H9 (cell line): ENCODE data around the gene IMPDH1. TPM values are rescaled to one million over a fixed set of nuclear protein-coding genes. Genes with fewer than 3 reads are reported as not detected.

Source experiments
- DNase-seq: peaks from one replicate; pipeline ENCODE4 v3.0.0-alpha.2; 2017
- H2AFZ ChIP-seq: one replicate; pipeline ENCODE4 v1.6.1; 2013; ENCODE audit warnings: mild to moderate bottlenecking, low read length, control low read depth, moderate library complexity
- H2AK5ac ChIP-seq: 2 replicates; pipeline ENCODE4 v1.6.1; 2013; ENCODE audit warnings: low read length, control low read depth, mixed read lengths; ENCODE audit not compliant: insufficient read length
- H2BK120ac ChIP-seq: one replicate; pipeline ENCODE4 v1.6.1; 2013; ENCODE audit warnings: low read depth, mild to moderate bottlenecking, low read length, control low read depth, inconsistent platforms; ENCODE audit not compliant: poor library complexity, severe bottlenecking
- H2BK12ac ChIP-seq: 2 replicates; pipeline ENCODE4 v1.6.1; 2013; ENCODE audit warnings: low read length, control low read depth, mixed read lengths, low read depth; ENCODE audit not compliant: insufficient read length
- H2BK15ac ChIP-seq: 2 replicates; pipeline ENCODE4 v1.6.1; 2013; ENCODE audit warnings: low read depth, low read length, control low read depth
- H2BK20ac ChIP-seq: one replicate; pipeline ENCODE4 v1.6.1; 2013; ENCODE audit warnings: low read depth, mild to moderate bottlenecking, low read length, control low read depth, inconsistent platforms; ENCODE audit not compliant: poor library complexity, severe bottlenecking
- H2BK5ac ChIP-seq: 2 replicates; pipeline ENCODE4 v1.6.1; 2013; ENCODE audit warnings: low read length, control low read depth, mixed read lengths; ENCODE audit not compliant: insufficient read length
- H3K14ac ChIP-seq: 2 replicates; pipeline ENCODE4 v1.6.1; 2013; ENCODE audit warnings: low read length, control low read depth; ENCODE audit not compliant: insufficient read depth
- H3K18ac ChIP-seq: 2 replicates; pipeline ENCODE4 v1.6.1; 2013; ENCODE audit warnings: low read depth, mild to moderate bottlenecking, mixed read lengths, low read length, control low read depth; ENCODE audit not compliant: insufficient read length
- H3K23ac ChIP-seq: 2 replicates; pipeline ENCODE4 v1.6.1; 2013; ENCODE audit warnings: low read length, control low read depth, mixed read lengths, low read depth; ENCODE audit not compliant: insufficient read length
- H3K23me2 ChIP-seq: 2 replicates; pipeline ENCODE4 v1.6.1; 2013; ENCODE audit warnings: low read depth, mild to moderate bottlenecking, mixed read lengths, low read length, control low read depth; ENCODE audit not compliant: insufficient read length, poor library complexity, severe bottlenecking
- H3K27ac ChIP-seq: 2 replicates; pipeline ENCODE4 v1.5.1; 2013; ENCODE audit warnings: low read length, control low read depth, mixed read lengths, low read depth; ENCODE audit not compliant: insufficient read length
- H3K27me3 ChIP-seq: 2 replicates; pipeline ENCODE4 v1.6.1; 2013; ENCODE audit warnings: low read length, control low read depth, inconsistent platforms; ENCODE audit not compliant: insufficient read depth
- H3K4ac ChIP-seq: 2 replicates; pipeline ENCODE4 v1.6.1; 2013; ENCODE audit warnings: low read depth, mild to moderate bottlenecking, control low read depth, inconsistent platforms, low read length, moderate library complexity
- H3K4me1 ChIP-seq: 2 replicates; pipeline ENCODE4 v1.6.1; 2013; ENCODE audit warnings: low read length, control low read depth, inconsistent platforms; ENCODE audit not compliant: insufficient read depth
- H3K4me2 ChIP-seq: 2 replicates; pipeline ENCODE4 v1.6.1; 2013; ENCODE audit warnings: low read length, control low read depth, mixed read lengths; ENCODE audit not compliant: insufficient read length, insufficient read depth
- H3K56ac ChIP-seq: 2 replicates; pipeline ENCODE4 v1.6.1; 2013; ENCODE audit warnings: low read depth, mild to moderate bottlenecking, mixed read lengths, low read length, control low read depth; ENCODE audit not compliant: insufficient read length
- H3K79me1 ChIP-seq: 2 replicates; pipeline ENCODE4 v1.6.1; 2013; ENCODE audit warnings: low read depth, mild to moderate bottlenecking, moderate library complexity, low read length, control low read depth, inconsistent platforms; ENCODE audit not compliant: insufficient read depth, poor library complexity, severe bottlenecking
- H3K79me2 ChIP-seq: 2 replicates; pipeline ENCODE4 v1.6.1; 2013; ENCODE audit warnings: low read length, control low read depth, inconsistent platforms; ENCODE audit not compliant: insufficient read depth
- H3K9ac ChIP-seq: 2 replicates; pipeline ENCODE4 v1.6.1; 2013; ENCODE audit warnings: low read length, control low read depth, mixed read lengths; ENCODE audit not compliant: insufficient read length; ENCODE audit errors: extremely low read depth
- H3K9me3 ChIP-seq: one replicate; pipeline ENCODE4 v1.6.1; 2013; ENCODE audit warnings: low read depth, low read length, inconsistent platforms; ENCODE audit not compliant: control insufficient read depth
- H3T11ph ChIP-seq: one replicate; pipeline ENCODE4 v1.6.1; 2013; ENCODE audit warnings: mild to moderate bottlenecking, low read length, control low read depth, inconsistent platforms
- H4K20me1 ChIP-seq: one replicate; pipeline ENCODE4 v1.6.1; 2013; ENCODE audit not compliant: control insufficient read depth, insufficient read length, insufficient read depth
- H4K5ac ChIP-seq: 2 replicates; pipeline ENCODE4 v1.6.1; 2013; ENCODE audit warnings: low read depth, mild to moderate bottlenecking, mixed read lengths, low read length, control low read depth; ENCODE audit not compliant: insufficient read length
- H4K8ac ChIP-seq: replicated peaks from 2 replicates; pipeline ENCODE4 v1.6.1; 2013; ENCODE audit warnings: low read length, control low read depth, mixed read lengths, low read depth; ENCODE audit not compliant: insufficient read length
- H4K91ac ChIP-seq: 2 replicates; pipeline ENCODE4 v1.6.1; 2013; ENCODE audit warnings: low read depth, mild to moderate bottlenecking, moderate library complexity, mixed read lengths, low read length, control low read depth; ENCODE audit not compliant: insufficient read length
- H3K27ac Mint-ChIP-seq, 3 experiments: 2 replicates in 2 of 3; 3 replicates in 1 of 3; pipeline ENCODE4 v1.8.0; 2020 to 2021; ENCODE audit warnings: mixed read lengths in 3 of 3, mild to moderate bottlenecking in 1 of 3, moderate library complexity in 1 of 3
- H3K27me3 Mint-ChIP-seq: 2 replicates; pipeline ENCODE4 v1.8.0; 2021; ENCODE audit warnings: low read depth, mild to moderate bottlenecking, moderate library complexity, mixed read lengths
- H3K36me3 Mint-ChIP-seq, 3 experiments: 2 replicates in 2 of 3; 3 replicates in 1 of 3; pipeline ENCODE4 v1.8.0; 2020 to 2021; ENCODE audit warnings: low read depth in 3 of 3, mixed read lengths in 3 of 3; ENCODE audit not compliant: insufficient read depth in 1 of 3
- H3K4me1 Mint-ChIP-seq, 2 experiments: 2 replicates each; pipeline ENCODE4 v1.8.0; 2020; ENCODE audit warnings: mixed read lengths in 2 of 2
- H3K4me3 Mint-ChIP-seq, 2 experiments: 2 replicates in 1 of 2; 3 replicates in 1 of 2; pipeline ENCODE4 v1.8.0; 2020 to 2021; ENCODE audit warnings: mild to moderate bottlenecking in 2 of 2, mixed read lengths in 2 of 2, moderate library complexity in 1 of 2
- H3K9me3 Mint-ChIP-seq, 2 experiments: 2 replicates in 1 of 2; 3 replicates in 1 of 2; pipeline ENCODE4 v1.8.0; 2020; ENCODE audit warnings: mild to moderate bottlenecking in 2 of 2, mixed read lengths in 2 of 2, moderate library complexity in 1 of 2
- WGBS: extraction: QIAGEN DNeasy Blood & Tissue Kit; methylation state at CpG from one replicate; pipeline ENCODE4 v1.1.7; 2013; ENCODE audit warnings: missing lambda C conversion rate, low lambda C conversion rate, mixed read lengths; ENCODE audit not compliant: insufficient read length; ENCODE audit errors: extremely low coverage; 5-methylcytosine and 5-hydroxymethylcytosine counted together
- total RNA-seq: library from RNA; stranded (reverse); gene quantifications from 2 replicates; pipeline ENCODE4 v1.2.1, GENCODE V29; 2021
- TF ChIP-seq, protein P1 (sequence below): fragments of 200-600 bp; sonication (generic); conservative IDR thresholded peaks from 3 replicates; pipeline ENCODE4 v1.8.0; 2021; ENCODE audit warnings: antibody characterized with exemption, mild to moderate bottlenecking

IMPDH1 gene
- total RNA-seq, 1 experiment from 2014 or later = 35.2 TPM

- peaks cover 4% of the 10 kb centered on the region; the same call in 1 of the 2 replicates for H3K4me1 ChIP-seq
- no peak overlapping the region for H4K8ac ChIP-seq
- no peak overlapping the region for H2AFZ ChIP-seq
- H2AK5ac ChIP-seq = no peak overlapping the region
- no peak overlapping the region for H3K23ac ChIP-seq
- H2BK15ac ChIP-seq = no peak overlapping the region
- peaks cover 4% of the 10 kb centered on the region for H4K20me1 ChIP-seq
- no peak overlapping the region for H2BK20ac ChIP-seq
- no peak overlapping the region for H2BK120ac ChIP-seq
- no peak overlapping the region for H3K4ac ChIP-seq
- no peak overlapping the region for H3K56ac ChIP-seq
- WGBS = no CpG with 5 or more reads among the region's 25 CpGs
- H2BK5ac ChIP-seq = no peak overlapping the region
- H3K79me2 ChIP-seq = no peaks in the 10 kb centered on the region
- H3K9ac ChIP-seq = no peak overlapping the region
- H3K9me3 Mint-ChIP-seq = peaks cover 3 to 6% of the 10 kb centered on the region in 2 experiments; a peak in 3 of 5 replicates
- no peak overlapping the region; a peak in 1 of 7 replicates for H3K27ac Mint-ChIP-seq
- no peak overlapping the region for H3K18ac ChIP-seq
- H4K91ac ChIP-seq = no peak overlapping the region
- no peak overlapping the region for H3T11ph ChIP-seq
- peak overlapping the region; percentile 72 for H3K4me2 ChIP-seq
- H3K27ac ChIP-seq = no peak overlapping the region
- peaks cover 35 to 36% of the 10 kb centered on the region in 2 experiments for H3K4me1 Mint-ChIP-seq
- H3K27me3 Mint-ChIP-seq = peaks cover 85% of the 10 kb centered on the region
- no peaks in the 10 kb centered on the region for H3K9me3 ChIP-seq
- H3K14ac ChIP-seq = no peak overlapping the region
- no peak overlapping the region for H2BK12ac ChIP-seq
- no peak overlapping the region for H4K5ac ChIP-seq
- DNase-seq = no peak
- H3K27me3 ChIP-seq = peaks cover 29% of the 10 kb centered on the region
- TF ChIP-seq, protein P1, sequence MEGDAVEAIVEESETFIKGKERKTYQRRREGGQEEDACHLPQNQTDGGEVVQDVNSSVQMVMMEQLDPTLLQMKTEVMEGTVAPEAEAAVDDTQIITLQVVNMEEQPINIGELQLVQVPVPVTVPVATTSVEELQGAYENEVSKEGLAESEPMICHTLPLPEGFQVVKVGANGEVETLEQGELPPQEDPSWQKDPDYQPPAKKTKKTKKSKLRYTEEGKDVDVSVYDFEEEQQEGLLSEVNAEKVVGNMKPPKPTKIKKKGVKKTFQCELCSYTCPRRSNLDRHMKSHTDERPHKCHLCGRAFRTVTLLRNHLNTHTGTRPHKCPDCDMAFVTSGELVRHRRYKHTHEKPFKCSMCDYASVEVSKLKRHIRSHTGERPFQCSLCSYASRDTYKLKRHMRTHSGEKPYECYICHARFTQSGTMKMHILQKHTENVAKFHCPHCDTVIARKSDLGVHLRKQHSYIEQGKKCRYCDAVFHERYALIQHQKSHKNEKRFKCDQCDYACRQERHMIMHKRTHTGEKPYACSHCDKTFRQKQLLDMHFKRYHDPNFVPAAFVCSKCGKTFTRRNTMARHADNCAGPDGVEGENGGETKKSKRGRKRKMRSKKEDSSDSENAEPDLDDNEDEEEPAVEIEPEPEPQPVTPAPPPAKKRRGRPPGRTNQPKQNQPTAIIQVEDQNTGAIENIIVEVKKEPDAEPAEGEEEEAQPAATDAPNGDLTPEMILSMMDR = no peak
- peak overlapping the region; percentile 60 to 88 for H3K4me3 Mint-ChIP-seq
- H3K36me3 Mint-ChIP-seq = peaks cover 0 to 2% (median 0%) of the 10 kb centered on the region in 3 experiments; a peak in 1 of 7 replicates
- no peaks in the 10 kb centered on the region for H3K79me1 ChIP-seq
- peaks cover 19% of the 10 kb centered on the region for H3K23me2 ChIP-seq
These were observed 830 bp downstream of the IMPDH1 start for GRCh38 chr7:128408709-128409595.
